ENCODE results near the gene AQP11. TPM values are rescaled to one million over a fixed set of nuclear protein-coding genes. Genes with fewer than 3 reads are reported as not detected.

AQP11 gene
- total RNA-seq, 1 experiment from 2014 or later = 1.1 TPM

DNA sequence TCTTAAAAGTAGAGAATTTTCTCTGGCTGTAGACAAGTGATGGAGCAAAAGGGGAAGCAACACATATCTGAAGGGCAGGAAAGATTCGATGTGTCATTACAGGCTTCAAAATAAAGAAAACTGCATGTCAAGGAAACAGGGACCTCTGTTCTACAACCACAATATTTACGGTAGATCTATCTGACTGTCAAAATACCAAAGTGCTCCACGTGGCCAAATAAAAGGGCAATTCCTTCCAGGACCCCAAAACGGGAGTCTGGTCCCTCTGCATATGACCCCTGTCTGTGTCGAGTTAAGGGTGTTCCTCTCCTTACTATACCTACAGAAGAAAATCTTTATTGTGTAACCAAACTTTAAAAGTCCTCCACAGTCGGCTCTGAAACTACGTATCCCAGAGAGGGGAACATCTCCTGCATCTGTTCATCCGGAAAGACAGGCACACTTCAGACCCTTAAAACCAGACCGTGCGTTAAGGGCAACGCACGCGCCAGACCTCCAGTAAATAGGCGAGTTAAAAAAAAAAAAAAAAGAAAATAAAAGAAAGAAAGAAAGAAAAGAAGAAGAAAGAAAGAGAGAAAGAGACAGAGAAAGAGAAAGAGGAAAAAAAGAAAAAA is 47.1 kb downstream of the AQP11 start:
- peak overlapping the region; percentile 88 for H3K4me2 ChIP-seq
- CTCF ChIA-PET = no interaction called here
- 0 out of 2 replicates have a peak, but pooled peaks cover 4% of the 10 kb centered on the region for H3K9me3 ChIP-seq (ENCODE audit: insufficient read depth, low read depth)
- TSS peak; percentile 61 for BruUV-seq (replicated peaks)
- H3K4me3 ChIP-seq = peak overlapping the region; percentile 84
- POLR2A ChIA-PET (ENCODE audit: unreplicated experiment) = no interaction called here
- H2AFZ ChIP-seq = peak overlapping the region; percentile 99
- H3K36me3 ChIP-seq (ENCODE audit: low read depth) = peaks cover 13% of the 10 kb centered on the region; the same call in 1 of the 2 replicates
- TF ChIP-seq EZH2 (IDR thresholded peaks at IDR 0.05; ENCODE audit: low read depth) (no peak), CTCF (conservative IDR thresholded peaks at IDR 0.05) (no peak)
- 0 out of 2 replicates have a peak, but pooled peaks cover under 1% of the 10 kb centered on the region for H3F3A ChIP-seq (ENCODE audit: insufficient read depth, low read depth)
- DNase-seq = no peak
- H3K79me2 ChIP-seq (ENCODE audit: low read depth) = peaks cover 66% of the 10 kb centered on the region
- intact Hi-C loops (cut with micrococcal nuclease; ENCODE audit: unreplicated experiment) = loop anchor here (1.0 to 5.0 kb wide), 4 partner anchors 184 to 590 kb away; partner anchors contain the start of genes AAMDC, INTS4, NDUFC2 and RSF1
- peaks cover 19% of the 10 kb centered on the region for H3K4me1 ChIP-seq (replicated peaks; ENCODE audit: insufficient read depth)
- H4K20me1 ChIP-seq (ENCODE audit: insufficient read depth) = peaks cover 33% of the 10 kb centered on the region
- peak overlapping the region; percentile 65 for H3K27ac ChIP-seq
- no peaks in the 10 kb centered on the region for H3K9me2 ChIP-seq (ENCODE audit: insufficient read depth)
- no peaks in the 10 kb centered on the region for H3K27me3 ChIP-seq (ENCODE audit: insufficient read depth, low read depth)

DNA sequence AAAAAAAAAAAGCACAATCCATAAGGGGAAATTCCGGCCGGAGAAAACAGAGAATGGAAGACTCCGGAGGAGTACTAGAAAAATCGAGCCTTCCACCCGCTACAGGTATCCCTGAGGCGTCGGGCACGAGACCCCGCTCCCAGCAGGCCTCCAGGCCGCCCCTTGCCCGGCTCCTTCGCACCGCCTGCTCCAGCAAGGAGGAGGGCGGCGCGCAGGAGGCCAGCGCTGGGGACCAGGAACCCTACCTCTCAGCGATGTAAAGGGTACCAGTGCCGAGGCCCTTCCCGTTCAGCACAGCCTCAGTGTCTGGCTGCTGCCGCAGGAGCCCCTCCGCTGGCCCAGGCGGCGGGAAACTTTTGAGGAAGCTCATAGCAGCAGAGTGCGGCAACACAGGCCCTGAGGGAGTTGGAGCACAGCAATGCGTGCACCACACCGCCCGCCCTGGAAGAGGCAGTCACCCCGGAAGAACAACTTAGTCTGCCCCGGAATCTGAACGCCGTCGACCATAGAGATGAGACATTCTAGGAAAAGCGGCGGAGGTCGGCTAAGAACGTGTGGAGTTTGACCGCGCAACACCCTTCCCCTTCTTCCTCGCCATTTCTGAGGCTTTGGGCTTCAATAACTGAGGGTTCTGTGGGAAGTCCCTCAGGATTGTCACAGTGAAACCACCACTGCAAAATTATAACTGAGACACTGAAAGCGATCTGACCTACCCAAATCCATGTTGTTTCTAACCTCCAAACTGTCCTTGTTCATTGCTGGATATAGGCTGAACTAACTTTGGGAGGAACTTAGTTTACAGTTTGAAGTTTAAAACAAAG is 47.8 kb downstream of the AQP11 start, which contains the start of gene CLNS1A:
TSS of gene CLNS1A (minus strand) at position 450 of the 821 bp plus-strand sequence. CDS start at position 370, 80 bp downstream.
- H3K9me3 ChIP-seq (ENCODE audit: insufficient read depth, low read depth) = 0 out of 2 replicates have a peak, but pooled peaks cover 4% of the 10 kb centered on the region
- peak; percentile 84 to 91 for DNase-seq
- H3K27ac ChIP-seq = peak within 1 kb of the TSS; percentile 65
- ChIA-PET POLR2A (ENCODE audit: unreplicated experiment) (no interaction called here), CTCF (no interaction called here)
- intact Hi-C loops (cut with micrococcal nuclease; ENCODE audit: unreplicated experiment) = loop anchor here (1.0 to 5.0 kb wide), 4 partner anchors 183 to 590 kb away; partner anchors contain the start of genes AAMDC, INTS4, NDUFC2 and RSF1
- TF ChIP-seq EZH2 (IDR thresholded peaks at IDR 0.05; ENCODE audit: low read depth) = no peak
- TF ChIP-seq CTCF (conservative IDR thresholded peaks at IDR 0.05) = no peak
- H3K4me1 ChIP-seq (replicated peaks; ENCODE audit: insufficient read depth) = peaks cover 19% of the 10 kb centered on the region
- no TSS peak for BruUV-seq (replicated peaks)
- peaks cover 59% of the 10 kb centered on the region for H3K79me2 ChIP-seq (ENCODE audit: low read depth)
- peaks cover 27% of the 10 kb centered on the region for H4K20me1 ChIP-seq (ENCODE audit: insufficient read depth)
- H2AFZ ChIP-seq = peak within 1 kb of the TSS; percentile 99
- 0 out of 2 replicates have a peak, but pooled peaks cover 4% of the 10 kb centered on the region for H3F3A ChIP-seq (ENCODE audit: insufficient read depth, low read depth)
- H3K4me3 ChIP-seq = peak within 1 kb of the TSS; percentile 84
- no peaks in the 10 kb centered on the region for H3K27me3 ChIP-seq (ENCODE audit: insufficient read depth, low read depth)
- H3K9me2 ChIP-seq (ENCODE audit: insufficient read depth) = no peaks in the 10 kb centered on the region
- H3K4me2 ChIP-seq = peak within 1 kb of the TSS; percentile 88
- H3K36me3 ChIP-seq (ENCODE audit: low read depth) = peaks cover 6% of the 10 kb centered on the region; the same call in 1 of the 2 replicates

- intact Hi-C loops (cut with micrococcal nuclease; ENCODE audit: unreplicated experiment) = no loop called here
- POLR2A ChIA-PET (ENCODE audit: unreplicated experiment) = no interaction called here
- no peak for DNase-seq
- H2AFZ ChIP-seq = 0 out of 2 replicates have a peak overlapping the region, but pooled peaks have one; percentile 18
- H3K4me3 ChIP-seq = no peak overlapping the region
- no peak overlapping the region for H3K27ac ChIP-seq
- H4K20me1 ChIP-seq (ENCODE audit: insufficient read depth) = no peaks in the 10 kb centered on the region
- 0 out of 2 replicates have a peak, but pooled peaks cover 4% of the 10 kb centered on the region for H3K9me3 ChIP-seq (ENCODE audit: insufficient read depth, low read depth)
- H3K79me2 ChIP-seq (ENCODE audit: low read depth) = peaks cover 12% of the 10 kb centered on the region
- BruUV-seq (replicated peaks) = no TSS peak
- H3K9me2 ChIP-seq (ENCODE audit: insufficient read depth) = no peaks in the 10 kb centered on the region
- peaks cover 13% of the 10 kb centered on the region for H3K4me1 ChIP-seq (replicated peaks; ENCODE audit: insufficient read depth)
- no peaks in the 10 kb centered on the region for H3K36me3 ChIP-seq (ENCODE audit: low read depth)
- CTCF ChIA-PET = no interaction called here
- H3K4me2 ChIP-seq = no peak overlapping the region
- TF ChIP-seq EZH2 (IDR thresholded peaks at IDR 0.05; ENCODE audit: low read depth) (no peak), CTCF (conservative IDR thresholded peaks at IDR 0.05) (no peak)
- no peaks in the 10 kb centered on the region for H3K27me3 ChIP-seq (ENCODE audit: insufficient read depth, low read depth)
- H3F3A ChIP-seq (ENCODE audit: insufficient read depth, low read depth) = 0 out of 2 replicates have a peak, but pooled peaks cover 4% of the 10 kb centered on the region
These were observed 52.5 kb downstream of the AQP11 start for GRCh38 chr11:77642228-77642627.
